ENCODE results near the gene SMURF1.

DNA sequence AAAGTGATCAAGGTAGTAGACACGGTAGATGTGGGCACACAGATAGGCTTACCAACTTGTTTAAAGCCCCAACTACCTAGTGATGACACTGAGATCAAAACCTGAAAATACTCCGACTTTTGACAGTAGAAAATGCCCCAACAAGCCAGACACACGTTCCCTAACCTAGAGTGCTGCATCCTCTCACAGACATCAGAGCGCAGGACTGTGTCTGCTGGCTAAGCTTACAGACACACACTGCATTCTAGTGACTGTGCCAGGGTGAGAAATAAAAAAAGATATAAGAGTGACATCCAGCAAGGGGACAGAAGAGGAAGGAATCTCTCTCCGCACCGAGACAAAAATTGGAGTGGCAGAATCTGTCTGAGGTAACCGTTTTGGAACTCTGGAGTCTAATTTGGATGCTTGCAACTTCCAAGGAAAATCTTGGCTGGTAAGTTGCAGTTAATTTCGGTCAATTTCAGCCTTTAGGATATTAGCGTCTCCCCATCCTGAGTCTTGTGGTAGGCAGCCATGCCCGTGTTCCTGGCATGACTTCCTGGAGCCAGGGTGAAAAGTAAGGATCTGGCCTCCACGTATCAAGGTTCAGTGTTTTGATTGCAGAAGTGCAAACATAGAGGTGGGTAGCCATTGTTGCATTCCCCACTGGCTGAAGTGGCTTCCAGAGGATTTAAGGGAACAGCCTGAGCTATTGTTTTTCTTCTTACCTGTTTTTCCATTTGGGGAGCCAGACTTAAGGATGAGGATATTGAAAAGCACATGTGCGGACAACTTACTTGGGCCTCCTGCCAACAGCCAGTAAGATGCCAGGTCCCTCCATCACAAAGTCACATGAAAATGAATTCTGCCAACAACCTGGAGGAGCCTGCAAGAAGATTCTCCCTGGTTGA is 124.1 kb downstream of the SMURF1 start:
- no peak for TF ChIP-seq CTCF (conservative IDR thresholded peaks at IDR 0.05 in 1 of 2, IDR thresholded peaks at IDR 0.05 in 1 of 2; ENCODE audit: extremely low read depth in 1 of 2, insufficient read depth in 1 of 2, low read depth in 1 of 2, low read length in 2 of 2)
- no peak for TF ChIP-seq EZH2 (IDR thresholded peaks at IDR 0.05; ENCODE audit: borderline replicate concordance, low read length)

Measured in mammary epithelial cell (primary cell).